DOHH2 (cell line): ENCODE results near the gene TMEM127.
A peak's percentile ranks its signal among the peaks of the same experiment; 100 is the strongest.

ENCODE experiments used
- H3F3A ChIP-seq: fragments of 200-600 bp; sonication (generic), shearing (Covaris generic); 2 replicates; pipeline ENCODE4 v1.6.0; 2016; ENCODE audit warnings: antibody characterized with exemption, mild to moderate bottlenecking; ENCODE audit not compliant: control insufficient read depth, insufficient read depth
- H3K27ac ChIP-seq: fragments of 200-600 bp; sonication (generic); 2 replicates; pipeline ENCODE4 v1.5.1; 2014; ENCODE audit warnings: low read depth, mild to moderate bottlenecking, low read length, moderate library complexity
- H3K27me3 ChIP-seq: fragments of 200-600 bp; sonication (generic); 2 replicates; pipeline ENCODE4 v1.6.1; 2014; ENCODE audit warnings: mild to moderate bottlenecking, low read length, mixed read lengths; ENCODE audit not compliant: control insufficient read depth
- H3K36me3 ChIP-seq: fragments of 200-600 bp; sonication (generic); 2 replicates; pipeline ENCODE4 v1.6.1; 2014; ENCODE audit warnings: mild to moderate bottlenecking, low read length, moderate library complexity, mixed read lengths; ENCODE audit not compliant: control insufficient read depth
- H3K4me1 ChIP-seq: fragments of 200-600 bp; sonication (generic); 2 replicates; pipeline ENCODE4 v1.6.1; 2014; ENCODE audit warnings: mild to moderate bottlenecking, low read length, mixed read lengths; ENCODE audit not compliant: control insufficient read depth
- H3K4me2 ChIP-seq: fragments of 200-600 bp; sonication (generic); 2 replicates; pipeline ENCODE4 v1.6.0; 2014; ENCODE audit warnings: mild to moderate bottlenecking, low read length, moderate library complexity
- H3K4me3 ChIP-seq: fragments of 200-600 bp; sonication (generic); 2 replicates; pipeline ENCODE4 v1.5.1; 2014; ENCODE audit warnings: mild to moderate bottlenecking, low read length, mixed read lengths
- H3K79me2 ChIP-seq: fragments of 200-600 bp; sonication (generic); 2 replicates; pipeline ENCODE4 v1.6.1; 2014; ENCODE audit warnings: mild to moderate bottlenecking, low read length, mixed read lengths; ENCODE audit not compliant: control insufficient read depth
- H3K9me2 ChIP-seq: fragments of 200-600 bp; sonication (generic); replicated peaks from 2 replicates; pipeline ENCODE4 v1.6.1; 2014; ENCODE audit warnings: mild to moderate bottlenecking, low read length, mixed read lengths; ENCODE audit not compliant: control insufficient read depth
- H3K9me3 ChIP-seq: fragments of 200-600 bp; sonication (generic); 2 replicates; pipeline ENCODE4 v1.6.1; 2014; ENCODE audit warnings: antibody characterized with exemption, low read length, mixed read lengths; ENCODE audit not compliant: control insufficient read depth, insufficient read depth
- H4K20me1 ChIP-seq: fragments of 200-600 bp; sonication (generic); 2 replicates; pipeline ENCODE4 v1.6.0; 2014; ENCODE audit warnings: low read depth, mild to moderate bottlenecking, antibody characterized with exemption, low read length, moderate library complexity; ENCODE audit not compliant: control insufficient read depth, insufficient read depth
- CTCF ChIP-seq: fragments of 200-600 bp; sonication (generic); IDR thresholded peaks from one replicate; pipeline ENCODE4 v1.5.1; 2014; ENCODE audit warnings: antibody characterized with exemption, mild to moderate bottlenecking, low read depth, low read length; ENCODE audit not compliant: poor library complexity, severe bottlenecking
- EZH2phosphoT487 ChIP-seq: fragments of 200-600 bp; sonication (generic); IDR thresholded peaks from 2 replicates; pipeline ENCODE4 v1.6.1; 2017; ENCODE audit warnings: borderline replicate concordance, mild to moderate bottlenecking, antibody characterized with exemption, low read length, moderate library complexity, mixed read lengths

TMEM127 gene

DNA sequence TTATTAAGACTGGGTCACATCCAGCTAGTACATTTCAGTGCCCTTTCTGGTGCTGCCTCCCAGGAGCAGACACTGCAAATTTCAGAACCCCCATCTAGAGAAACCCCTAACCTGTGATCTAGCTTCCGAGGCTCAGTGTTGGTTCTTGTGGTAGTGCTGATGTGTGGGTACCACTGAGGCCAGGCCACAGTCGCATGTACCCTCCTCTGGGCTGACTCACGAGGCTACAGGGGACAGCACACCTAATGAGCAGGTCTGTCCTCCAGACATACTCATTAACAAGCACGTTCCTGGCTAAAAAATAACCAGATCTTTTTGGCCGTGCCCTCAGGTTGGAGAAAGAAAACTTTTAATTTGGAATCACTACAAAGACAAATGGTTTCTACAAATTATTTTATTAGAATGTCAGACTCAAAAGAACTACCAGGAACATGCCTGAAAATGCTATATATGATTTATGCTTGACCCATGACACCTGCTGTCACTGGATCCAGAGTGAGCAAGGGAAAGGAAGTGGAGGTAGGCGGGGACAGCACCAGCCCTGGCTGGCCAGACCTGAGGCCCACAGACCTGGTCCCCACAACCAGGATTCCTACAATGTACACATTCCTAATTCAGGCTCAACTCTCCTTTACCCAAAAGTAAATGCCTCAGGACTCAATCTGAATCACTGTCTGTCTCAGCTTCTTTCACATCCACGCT, 8.7 kb upstream of the TMEM127 start:
- Histone ChIP-seq H3K27ac (no peak overlapping the region), H3K4me1 (no peaks in the 10 kb centered on the region), H3K9me2 (no peaks in the 10 kb centered on the region), H3K4me3 (no peak overlapping the region), H3F3A (peaks cover 25% of the 10 kb centered on the region), H3K79me2 (no peaks in the 10 kb centered on the region), H3K27me3 (no peaks in the 10 kb centered on the region), H3K4me2 (no peak overlapping the region), H3K36me3 (peaks cover 85% of the 10 kb centered on the region), H4K20me1 (no peaks in the 10 kb centered on the region), H3K9me3 (no peaks in the 10 kb centered on the region)
- TF ChIP-seq EZH2phosphoT487, result no peak
- no peak for TF ChIP-seq CTCF

- Histone ChIP-seq H3K4me3 (no peak overlapping the region), H3K36me3 (peaks cover 85% of the 10 kb centered on the region), H3K9me3 (no peaks in the 10 kb centered on the region), H3K9me2 (no peaks in the 10 kb centered on the region), H3K4me2 (no peak overlapping the region), H3K79me2 (peaks cover under 1% of the 10 kb centered on the region; the same call in 1 of the 2 replicates), H4K20me1 (no peaks in the 10 kb centered on the region), H3F3A (peaks cover 25% of the 10 kb centered on the region), H3K27ac (no peak overlapping the region), H3K27me3 (no peaks in the 10 kb centered on the region), H3K4me1 (no peaks in the 10 kb centered on the region)
- TF ChIP-seq CTCF (no peak), EZH2phosphoT487 (no peak)
Measured at GRCh38 chr2:96273763-96274162, 8.0 kb upstream of the TMEM127 start.

GRCh38 chr2:96271995-96272394, 6.2 kb upstream of the TMEM127 start:
- Histone ChIP-seq H3K4me1 (peaks cover 7% of the 10 kb centered on the region), H3K9me3 (no peaks in the 10 kb centered on the region), H3K4me2 (no peak overlapping the region), H4K20me1 (0 out of 2 replicates have a peak, but pooled peaks cover 3% of the 10 kb centered on the region), H3K36me3 (peaks cover 84% of the 10 kb centered on the region), H3K9me2 (no peaks in the 10 kb centered on the region), H3K79me2 (peaks cover 15% of the 10 kb centered on the region), H3K27me3 (no peaks in the 10 kb centered on the region), H3K4me3 (no peak overlapping the region), H3K27ac (no peak overlapping the region), H3F3A (peaks cover 24% of the 10 kb centered on the region)
- TF ChIP-seq CTCF (peak; percentile 10), EZH2phosphoT487 (no peak)
